IMR-90 (cell line): Measurements from ENCODE around the gene LRP5. TPM values are rescaled to one million over a fixed set of nuclear protein-coding genes. Genes with fewer than 3 reads are reported as not detected.

ENCODE experiments used
- ATAC-seq: fragments of 200-7000 bp; cut with Tn5 transposase; 2 replicates; pipeline ENCODE4 v1.9.1; 2020; ENCODE audit warnings: low read depth, mild to moderate bottlenecking, moderate library complexity
- BruUV-seq: library from RNA; stranded (reverse); fragments of 400-500 nt; replicated peaks from 2 replicates; lab custom pipeline; 2021; lab: Mats Ljungman, UMichigan
- CTCF ChIA-PET: fragments of 300-600 bp; formaldehyde crosslinking; extraction: SDS; loops from one replicate; lab custom pipeline; 2021; ENCODE audit warnings: antibody characterized with exemption; lab: Yijun Ruan, JAX
- POLR2A ChIA-PET: fragments of 300-600 bp; sonication (Branson Sonifier 250); formaldehyde crosslinking; loops from one replicate; lab custom pipeline; 2022; ENCODE audit warnings: antibody characterized with exemption; ENCODE audit not compliant: unreplicated experiment; lab: Charles Lee
- DNase-seq: peaks from one replicate; pipeline ENCODE4 v3.0.0; 2013
- H2AFZ ChIP-seq: replicated peaks from 2 replicates; pipeline ENCODE3; 2013; ENCODE audit warnings: low read length, mild to moderate bottlenecking; ENCODE audit not compliant: poor library complexity
- H2AK5ac ChIP-seq: 2 replicates; pipeline ENCODE4 v1.6.1; 2013; ENCODE audit warnings: low read depth, low read length, inconsistent platforms
- H2AK9ac ChIP-seq: replicated peaks from 2 replicates; pipeline ENCODE3; 2013; ENCODE audit warnings: mild to moderate bottlenecking, low read depth, low read length, moderate library complexity; ENCODE audit not compliant: poor library complexity
- H2BK120ac ChIP-seq: 2 replicates; pipeline ENCODE4 v1.6.1; 2013; ENCODE audit warnings: low read depth, low read length, inconsistent platforms
- H2BK15ac ChIP-seq: 3 replicates; pipeline ENCODE4 v1.6.1; 2013; ENCODE audit warnings: low read depth, low read length, inconsistent platforms
- H2BK20ac ChIP-seq: 2 replicates; pipeline ENCODE4 v1.6.1; 2013; ENCODE audit warnings: low read depth, mild to moderate bottlenecking, inconsistent platforms, low read length, moderate library complexity
- H2BK5ac ChIP-seq: 2 replicates; pipeline ENCODE4 v1.6.1; 2013; ENCODE audit warnings: mild to moderate bottlenecking, low read depth, low read length, inconsistent platforms; ENCODE audit not compliant: poor library complexity, severe bottlenecking
- H3K14ac ChIP-seq: replicated peaks from 2 replicates; pipeline ENCODE4 v1.6.1; 2013; ENCODE audit warnings: low read depth, low read length, inconsistent platforms
- H3K18ac ChIP-seq: 2 replicates; pipeline ENCODE4 v1.6.1; 2013; ENCODE audit warnings: low read depth, low read length, control low read depth
- H3K23ac ChIP-seq: 2 replicates; pipeline ENCODE4 v1.6.1; 2013; ENCODE audit warnings: low read depth, low read length, inconsistent platforms
- H3K27ac ChIP-seq: 2 replicates; pipeline ENCODE4 v1.5.1; 2013; ENCODE audit warnings: mild to moderate bottlenecking, control low read depth, low read length; ENCODE audit not compliant: insufficient read depth
- H3K27me3 ChIP-seq: 2 replicates; pipeline ENCODE4 v1.6.1; 2013; ENCODE audit warnings: low read length; ENCODE audit not compliant: control insufficient read depth, insufficient read depth
- H3K36me3 ChIP-seq: 2 replicates; pipeline ENCODE4 v1.6.1; 2013; ENCODE audit warnings: low read length, mixed read lengths; ENCODE audit not compliant: control insufficient read depth, insufficient read depth
- H3K4ac ChIP-seq: 2 replicates; pipeline ENCODE4 v1.6.1; 2013; ENCODE audit warnings: low read depth, low read length, inconsistent platforms
- H3K4me1 ChIP-seq: 2 replicates; pipeline ENCODE4 v1.6.1; 2013; ENCODE audit warnings: low read length, mixed read lengths; ENCODE audit not compliant: control insufficient read depth, insufficient read depth
- H3K4me2 ChIP-seq: 2 replicates; pipeline ENCODE4 v1.6.1; 2013; ENCODE audit warnings: low read depth, mild to moderate bottlenecking, control low read depth, low read length, moderate library complexity
- H3K4me3 ChIP-seq: 2 replicates; pipeline ENCODE4 v1.5.1; 2013; ENCODE audit warnings: low read depth, mild to moderate bottlenecking, control low read depth, low read length, moderate library complexity; ENCODE audit not compliant: insufficient read depth
- H3K56ac ChIP-seq: 2 replicates; pipeline ENCODE4 v1.6.1; 2013; ENCODE audit warnings: low read length, inconsistent platforms; ENCODE audit not compliant: insufficient read depth; ENCODE audit errors: extremely low read depth
- H3K79me1 ChIP-seq, 2 experiments: 2 replicates each; pipeline ENCODE4 v1.6.1; 2013; ENCODE audit warnings: low read length in 2 of 2, inconsistent platforms in 1 of 2, low read depth in 1 of 2
- H3K9ac ChIP-seq: 2 replicates; pipeline ENCODE4 v1.6.1; 2013; ENCODE audit warnings: low read depth, low read length, control low read depth
- H3K9me1 ChIP-seq: 2 replicates; pipeline ENCODE4 v1.6.1; 2013; ENCODE audit warnings: low read length, inconsistent platforms; ENCODE audit not compliant: insufficient read depth
- H3K9me3 ChIP-seq: 2 replicates; pipeline ENCODE4 v1.6.1; 2013; ENCODE audit warnings: low read length; ENCODE audit not compliant: control insufficient read depth, insufficient read depth
- H4K20me1 ChIP-seq: 2 replicates; pipeline ENCODE4 v1.6.1; 2013; ENCODE audit warnings: low read length, inconsistent platforms; ENCODE audit not compliant: insufficient read depth
- H4K5ac ChIP-seq: 2 replicates; pipeline ENCODE4 v1.6.1; 2013; ENCODE audit warnings: mild to moderate bottlenecking, low read depth, low read length, control low read depth
- H4K8ac ChIP-seq, 2 experiments: 2 replicates each; pipeline ENCODE4 v1.6.1; 2013; ENCODE audit warnings: low read depth in 2 of 2, low read length in 2 of 2, control low read depth in 1 of 2, inconsistent platforms in 1 of 2
- H4K91ac ChIP-seq: 2 replicates; pipeline ENCODE4 v1.6.1; 2013; ENCODE audit warnings: low read depth, low read length, inconsistent platforms; ENCODE audit not compliant: insufficient read depth
- BHLHE40 ChIP-seq: fragments of 150-350 bp; IDR thresholded peaks from 2 replicates; pipeline ENCODE4 v1.6.1; 2016; ENCODE audit warnings: mild to moderate bottlenecking, low read depth, low read length
- CHD1 ChIP-seq: IDR thresholded peaks from 2 replicates; pipeline ENCODE4 v1.6.1; 2012; ENCODE audit warnings: low read depth, low read length, improper control_type of control experiment
- CTCF ChIP-seq: conservative IDR thresholded peaks from 2 replicates; pipeline ENCODE4 v1.5.1; 2012; ENCODE audit warnings: mild to moderate bottlenecking, low read depth, low read length, improper control_type of control experiment
- ELK1 ChIP-seq: fragments of 150-350 bp; IDR thresholded peaks from 2 replicates; pipeline ENCODE4 v1.6.1; 2016; ENCODE audit warnings: low read depth, mild to moderate bottlenecking, low read length, moderate library complexity, borderline replicate concordance
- FOS ChIP-seq: fragments of 150-350 bp; IDR thresholded peaks from 2 replicates; pipeline ENCODE4 v1.6.1; 2016; ENCODE audit warnings: low read depth, low read length
- MAFK ChIP-seq: IDR thresholded peaks from 2 replicates; pipeline ENCODE4 v1.6.1; 2012; ENCODE audit warnings: low read depth, low read length, improper control_type of control experiment
- MAZ ChIP-seq: IDR thresholded peaks from 2 replicates; pipeline ENCODE4 v1.6.1; 2012; ENCODE audit warnings: low read depth, mild to moderate bottlenecking, low read length, improper control_type of control experiment, moderate library complexity, borderline replicate concordance
- MXI1 ChIP-seq: IDR thresholded peaks from 2 replicates; pipeline ENCODE4 v1.6.1; 2012; ENCODE audit warnings: low read depth, mild to moderate bottlenecking, low read length, moderate library complexity, borderline replicate concordance
- NFE2L2 ChIP-seq: fragments of 150-350 bp; IDR thresholded peaks from 2 replicates; pipeline ENCODE4 v1.6.1; 2016; ENCODE audit warnings: low read depth, mild to moderate bottlenecking, low read length
- POLR2A ChIP-seq: IDR thresholded peaks from 2 replicates; pipeline ENCODE4 v1.6.1; 2012; ENCODE audit warnings: mild to moderate bottlenecking, low read depth, low read length
- RCOR1 ChIP-seq: IDR thresholded peaks from 2 replicates; pipeline ENCODE4 v1.6.1; 2012; ENCODE audit warnings: mild to moderate bottlenecking, low read length, improper control_type of control experiment; ENCODE audit not compliant: insufficient replicate concordance
- RFX5 ChIP-seq: IDR thresholded peaks from 2 replicates; pipeline ENCODE4 v1.8.0; 2012; ENCODE audit warnings: low read depth, mild to moderate bottlenecking, low read length, moderate library complexity
- SMC3 ChIP-seq: fragments of 150-350 bp; IDR thresholded peaks from 2 replicates; pipeline ENCODE4 v1.6.1; 2016; ENCODE audit warnings: low read depth, mild to moderate bottlenecking, antibody characterized with exemption, low read length, moderate library complexity
- WGBS, 2 experiments: methylation state at CpG; one replicate each; pipeline versions ENCODE4 v1.1.5 to v1.1.7; 2013; ENCODE audit warnings: missing lambda C conversion rate in 2 of 2; ENCODE audit not compliant: insufficient read length in 1 of 2; ENCODE audit errors: extremely low coverage in 2 of 2; 5-methylcytosine and 5-hydroxymethylcytosine counted together
- dilution Hi-C: fragments of 300-500 bp; cut with HindIII; formaldehyde crosslinking; loops from one replicate; pipeline ENCODE4 v1.14.3; 2018; ENCODE audit warnings: low sequenced_read_pairs; ENCODE audit not compliant: unreplicated experiment
- in situ Hi-C: fragments of 300-500 bp; cut with MboI; formaldehyde crosslinking; loops from 3 replicates; pipeline ENCODE4 v1.14.3; 2019; ENCODE audit warnings: low sequenced_read_pairs, inconsistent platforms, mixed read lengths
- intact Hi-C: fragments of 100-400 bp; cut with micrococcal nuclease; formaldehyde crosslinking; loops from 2 replicates; pipeline ENCODE4 v1.10.0; 2022
- polyA plus RNA-seq, 3 experiments: library from polyadenylated mRNA; depleted of rRNA; stranded (reverse); fragments of >200 nt; gene quantifications; 2 replicates each; pipeline ENCODE4 v1.2.3, GENCODE V29; 2012; ENCODE audit warnings: low replicate concordance in 1 of 3
- total RNA-seq: library from RNA; depleted of rRNA; stranded (reverse); fragments of >200 nt; gene quantifications from 2 replicates; pipeline ENCODE4 v1.2.3, GENCODE V29; 2012
- TF ChIP-seq, protein P1 (sequence below): fragments of 150-350 bp; IDR thresholded peaks from 2 replicates; pipeline ENCODE4 v1.6.1; 2017; ENCODE audit warnings: mild to moderate bottlenecking, antibody characterized with exemption, low read length, low read depth

Gene LRP5
- total and polyA plus RNA-seq, 2 of the 4 experiments (the other 2 are of a cell fraction): 10.4 to 15.0 TPM

DNA sequence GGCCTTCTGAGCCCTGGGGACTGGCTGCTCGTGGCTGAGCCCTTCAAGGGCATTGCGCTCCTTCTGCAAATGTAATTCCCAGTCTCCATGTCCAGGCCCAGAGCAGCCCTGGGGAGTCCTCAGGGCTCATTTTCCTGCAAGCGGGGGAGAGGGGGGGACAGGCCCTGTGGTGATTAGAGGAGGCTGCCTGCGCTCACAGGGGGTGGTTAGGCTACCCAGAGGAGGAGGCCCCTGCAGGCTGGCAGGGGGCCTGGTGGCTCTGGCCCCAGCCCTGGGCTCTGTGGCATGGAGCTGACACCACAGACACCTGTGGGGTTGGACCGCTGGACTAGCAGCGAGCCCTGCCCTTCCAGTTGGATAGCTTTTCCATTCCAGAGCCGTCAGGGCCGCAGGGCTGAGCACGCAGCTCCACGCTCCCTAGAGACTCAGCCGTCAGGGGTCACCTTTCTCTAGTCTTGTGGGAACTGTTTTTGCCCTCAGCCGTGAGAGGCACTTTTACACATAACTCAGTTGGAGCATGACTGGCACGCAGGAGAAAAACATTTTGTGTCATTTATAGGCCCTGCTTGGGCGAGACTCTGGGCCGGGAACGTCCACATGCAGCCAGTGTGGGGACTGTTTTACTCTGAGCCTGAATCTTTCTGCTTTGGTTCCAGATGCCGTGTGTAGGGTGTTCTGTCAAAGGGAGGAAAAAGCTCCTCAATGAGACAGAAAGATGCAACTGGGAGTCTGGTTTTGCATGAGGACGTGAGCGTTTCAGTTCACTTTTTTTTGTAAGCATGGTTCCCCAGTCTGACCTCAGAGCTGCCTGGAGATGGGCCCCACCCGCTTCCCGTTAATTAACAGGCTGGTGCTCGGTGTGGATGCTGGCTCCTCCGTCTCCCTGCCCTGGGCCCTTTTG lies 58.1 kb downstream of the LRP5 start:
- intact Hi-C loops: no loop called here
- no peak for TF ChIP-seq POLR2A
- no peak for TF ChIP-seq ELK1
- TF ChIP-seq SMC3: no peak
- no peak for TF ChIP-seq MXI1
- no peak for TF ChIP-seq CHD1
- TF ChIP-seq, protein P1, sequence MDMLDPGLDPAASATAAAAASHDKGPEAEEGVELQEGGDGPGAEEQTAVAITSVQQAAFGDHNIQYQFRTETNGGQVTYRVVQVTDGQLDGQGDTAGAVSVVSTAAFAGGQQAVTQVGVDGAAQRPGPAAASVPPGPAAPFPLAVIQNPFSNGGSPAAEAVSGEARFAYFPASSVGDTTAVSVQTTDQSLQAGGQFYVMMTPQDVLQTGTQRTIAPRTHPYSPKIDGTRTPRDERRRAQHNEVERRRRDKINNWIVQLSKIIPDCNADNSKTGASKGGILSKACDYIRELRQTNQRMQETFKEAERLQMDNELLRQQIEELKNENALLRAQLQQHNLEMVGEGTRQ: no peak
- no peak for TF ChIP-seq RFX5
- no peak for TF ChIP-seq MAFK
- no peak for TF ChIP-seq RCOR1
- TF ChIP-seq MAZ: no peak
- TF ChIP-seq FOS: no peak
- no peak for TF ChIP-seq BHLHE40
- TF ChIP-seq NFE2L2: no peak
- no peak for TF ChIP-seq CTCF

More for the DNA sequence above, 58.1 kb downstream of the LRP5 start:
- no peak overlapping the region for H2AK9ac ChIP-seq
- H2AFZ ChIP-seq: no peak overlapping the region
- no peak overlapping the region for H2BK5ac ChIP-seq
- no peaks in the 10 kb centered on the region for H3K9me3 ChIP-seq
- H3K4me2 ChIP-seq: no peak overlapping the region
- no peak overlapping the region for H3K14ac ChIP-seq
- CTCF ChIA-PET: no interaction called here
- BruUV-seq: no TSS peak
- no peak overlapping the region for H2BK20ac ChIP-seq
- no peak overlapping the region for H3K4me3 ChIP-seq
- H3K27ac ChIP-seq: no peak overlapping the region
- H3K36me3 ChIP-seq: peaks cover 31% of the 10 kb centered on the region
- ATAC-seq (no peak), DNase-seq (no peak)
- H4K20me1 ChIP-seq: peaks cover 14% of the 10 kb centered on the region; the same call in 1 of the 2 replicates
- H3K56ac ChIP-seq: no peak overlapping the region
- H3K79me1 ChIP-seq: peaks cover 2 to 8% of the 10 kb centered on the region in 2 experiments; a peak in 2 of 4 replicates
- H2BK120ac ChIP-seq: no peak overlapping the region
- 0 out of 2 replicates have a peak, but pooled peaks cover 3% of the 10 kb centered on the region for H3K9me1 ChIP-seq
- no peak overlapping the region; the same call in 1 of the 2 replicates for H3K23ac ChIP-seq
- no peaks in the 10 kb centered on the region for H3K27me3 ChIP-seq
- WGBS, 2 experiments: 82% methylated on average over 14 of the region's 23 CpGs; no CpG with 5 or more reads in 1 of the 2 experiments
- H3K18ac ChIP-seq: no peak overlapping the region
- H3K4me1 ChIP-seq: peaks cover 16% of the 10 kb centered on the region
- H4K91ac ChIP-seq: no peak overlapping the region
- POLR2A ChIA-PET: no interaction called here
- H2AK5ac ChIP-seq: no peak overlapping the region
- H2BK15ac ChIP-seq: no peak overlapping the region
- in situ Hi-C loops (no loop called here), dilution Hi-C loops (no loop called here)
- H4K5ac ChIP-seq: no peak overlapping the region
- no peak overlapping the region for H4K8ac ChIP-seq
- H3K4ac ChIP-seq: no peak overlapping the region
- no peak overlapping the region for H3K9ac ChIP-seq
